IPS-NIHi7 (cell line): Measurements from ENCODE around the gene TPK1.

Experiments used
- DNase-seq: peaks from one replicate; pipeline ENCODE4 v3.0.0; 2012; ENCODE audit warnings: mixed read lengths; ENCODE audit errors: extremely low spot score

Gene TPK1

DNA sequence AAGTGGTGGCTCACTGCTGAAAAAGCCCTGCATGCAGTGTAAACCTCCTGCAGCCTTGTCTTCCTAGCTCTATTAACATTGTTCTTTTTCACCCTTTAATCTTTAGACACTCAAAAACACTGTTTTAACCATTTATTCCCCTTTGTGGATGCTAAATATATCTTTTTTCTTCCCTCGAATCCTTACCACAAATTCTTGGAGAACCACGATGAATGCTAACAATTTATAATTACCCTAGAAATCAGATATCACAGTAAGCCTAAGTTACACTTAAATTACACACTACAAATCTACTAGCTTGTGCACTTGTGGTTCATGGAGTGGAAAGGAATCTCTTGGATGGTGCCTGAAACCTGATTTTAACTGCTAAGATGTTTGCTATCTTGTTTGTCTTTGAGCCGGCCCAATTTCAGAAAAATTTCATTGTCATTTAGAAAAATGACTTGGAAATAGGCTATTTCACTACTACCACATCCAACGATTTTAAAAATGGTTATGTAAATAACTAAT lies 307.3 kb downstream of the TPK1 start:
- DNase-seq, result no peak

DNA sequence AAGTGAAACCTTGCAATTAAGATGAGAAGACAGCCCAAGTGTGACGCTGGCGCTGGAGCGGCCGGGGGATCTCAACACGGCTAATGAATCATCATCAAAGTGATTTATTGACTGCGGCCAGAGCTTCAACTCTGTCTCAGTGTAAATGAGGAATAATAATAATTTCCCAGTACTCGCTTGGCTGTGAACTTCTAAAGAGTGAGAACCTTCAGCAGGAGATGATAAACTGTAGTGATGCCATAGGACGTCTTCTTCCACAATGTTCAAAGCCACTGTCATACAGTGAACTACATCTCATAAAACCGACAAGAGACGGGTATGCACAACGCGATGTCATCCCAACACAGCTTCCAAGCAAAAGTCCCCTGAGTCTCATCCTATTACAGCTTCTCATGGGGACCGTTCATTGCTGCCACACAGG lies 308.8 kb downstream of the TPK1 start:
- no peak for DNase-seq

DNA sequence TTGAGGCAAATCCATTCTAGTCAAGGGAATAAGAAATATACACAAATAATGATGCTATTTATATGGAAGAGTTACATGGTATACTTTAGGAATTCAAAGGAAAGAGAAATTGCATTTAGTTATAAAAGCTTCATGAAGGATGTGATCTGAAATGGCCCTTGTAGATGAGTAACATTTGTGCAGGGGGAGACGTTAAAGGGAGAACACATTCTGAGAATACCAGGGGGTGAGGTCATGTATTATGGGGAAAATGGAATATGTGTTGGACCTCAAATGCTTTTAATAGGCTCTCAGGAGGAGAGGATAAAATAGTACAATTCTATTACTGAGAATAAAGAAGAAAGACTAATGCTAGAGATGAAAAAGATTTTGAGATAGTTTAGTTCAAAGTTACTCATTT lies 309.9 kb downstream of the TPK1 start:
- no peak for DNase-seq

DNA sequence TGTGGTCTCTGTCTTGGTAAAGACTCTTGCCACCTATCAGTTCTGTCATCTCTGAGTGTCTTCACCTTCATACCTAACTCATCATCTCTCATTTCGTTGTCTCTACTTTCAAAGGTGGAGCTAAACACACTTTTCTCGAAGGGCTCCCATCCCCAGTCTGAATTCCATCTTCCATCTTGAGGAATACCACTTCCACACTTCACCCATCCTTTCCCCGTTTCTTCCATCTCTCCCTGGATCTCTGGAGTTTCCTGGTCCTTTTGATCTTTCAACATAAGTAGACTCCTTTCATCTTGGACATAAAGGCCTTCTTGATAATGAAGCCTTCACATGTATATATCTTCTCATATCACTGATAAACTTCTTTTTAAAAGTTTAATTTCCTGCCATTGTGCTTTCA lies 311.6 kb downstream of the TPK1 start:
- DNase-seq, result no peak

DNA sequence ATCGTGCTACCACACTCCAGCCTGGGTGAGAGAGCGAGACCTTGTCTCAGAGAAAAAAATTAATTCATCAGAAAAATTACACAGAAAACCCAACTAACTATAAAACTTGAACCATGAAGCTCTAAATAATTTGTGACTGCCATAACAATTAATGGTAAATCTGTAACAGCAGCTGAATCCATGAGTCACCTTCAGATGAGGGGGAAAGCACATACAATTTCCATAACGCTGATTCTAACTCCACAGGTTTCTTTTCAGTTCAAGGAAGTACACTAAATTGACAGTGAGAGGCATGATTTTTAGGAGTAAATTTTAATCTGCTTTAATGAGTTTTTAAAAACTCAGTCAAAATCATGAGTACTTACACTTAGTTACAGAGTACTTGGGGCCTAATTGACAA lies 312.2 kb downstream of the TPK1 start:
- DNase-seq, result no peak

DNA sequence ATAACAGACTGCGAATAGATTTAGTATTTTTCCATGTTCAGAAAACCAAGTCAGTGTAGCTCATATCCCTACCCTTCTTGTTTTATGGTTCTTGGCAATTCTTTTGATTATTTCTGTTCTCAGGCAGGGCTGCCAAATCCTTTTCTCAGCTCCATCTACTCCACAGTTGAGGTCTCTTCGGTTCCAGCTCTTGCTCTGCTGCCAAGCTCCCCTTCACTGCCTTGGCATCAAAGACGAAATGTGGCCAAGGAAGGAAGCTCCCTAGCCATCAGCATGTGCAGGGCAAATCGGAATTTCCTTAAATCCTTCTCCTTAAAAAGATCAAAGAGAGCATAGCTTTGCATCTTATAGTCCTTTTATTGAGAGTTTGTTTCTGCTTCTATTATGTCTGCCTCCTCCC lies 315.9 kb downstream of the TPK1 start:
- DNase-seq, result no peak

DNA sequence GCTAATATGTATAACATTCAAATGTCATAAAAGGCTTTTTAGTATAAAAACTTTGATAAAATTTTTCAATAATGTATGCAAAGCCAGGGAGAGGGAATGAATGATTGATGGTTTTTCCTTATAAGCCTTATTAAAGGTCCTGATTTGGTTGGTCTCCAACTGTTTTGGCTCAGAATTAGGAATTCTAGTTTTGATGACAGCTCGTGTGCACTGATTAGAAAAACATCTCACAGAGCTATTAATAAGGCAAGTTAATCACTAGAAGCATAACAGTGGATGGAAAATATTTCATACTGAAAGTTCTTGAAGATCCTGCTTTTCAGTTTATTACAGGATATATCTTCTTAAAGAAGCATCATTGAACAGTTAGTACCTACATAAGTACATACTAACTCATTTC lies 317.5 kb downstream of the TPK1 start:
- DNase-seq, result no peak

DNA sequence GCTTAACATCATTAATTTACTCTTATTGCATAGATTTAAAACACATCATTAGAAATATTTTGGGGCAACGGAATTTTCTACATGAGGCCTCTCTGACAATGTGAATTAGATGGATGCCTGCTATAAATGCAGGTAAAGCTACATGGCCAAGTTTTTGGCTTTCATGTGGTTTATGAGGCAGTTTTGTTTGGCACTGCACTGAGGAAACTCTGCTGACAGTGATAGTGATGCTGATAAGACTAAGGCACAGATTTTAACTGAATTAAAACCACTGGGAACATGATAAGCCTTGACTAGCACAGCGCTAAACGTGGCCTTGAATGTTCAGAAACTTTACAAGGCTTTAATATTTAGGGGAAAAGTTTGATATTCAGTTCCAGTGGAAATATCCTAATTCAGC lies 318.1 kb downstream of the TPK1 start:
- DNase-seq, result no peak

DNA sequence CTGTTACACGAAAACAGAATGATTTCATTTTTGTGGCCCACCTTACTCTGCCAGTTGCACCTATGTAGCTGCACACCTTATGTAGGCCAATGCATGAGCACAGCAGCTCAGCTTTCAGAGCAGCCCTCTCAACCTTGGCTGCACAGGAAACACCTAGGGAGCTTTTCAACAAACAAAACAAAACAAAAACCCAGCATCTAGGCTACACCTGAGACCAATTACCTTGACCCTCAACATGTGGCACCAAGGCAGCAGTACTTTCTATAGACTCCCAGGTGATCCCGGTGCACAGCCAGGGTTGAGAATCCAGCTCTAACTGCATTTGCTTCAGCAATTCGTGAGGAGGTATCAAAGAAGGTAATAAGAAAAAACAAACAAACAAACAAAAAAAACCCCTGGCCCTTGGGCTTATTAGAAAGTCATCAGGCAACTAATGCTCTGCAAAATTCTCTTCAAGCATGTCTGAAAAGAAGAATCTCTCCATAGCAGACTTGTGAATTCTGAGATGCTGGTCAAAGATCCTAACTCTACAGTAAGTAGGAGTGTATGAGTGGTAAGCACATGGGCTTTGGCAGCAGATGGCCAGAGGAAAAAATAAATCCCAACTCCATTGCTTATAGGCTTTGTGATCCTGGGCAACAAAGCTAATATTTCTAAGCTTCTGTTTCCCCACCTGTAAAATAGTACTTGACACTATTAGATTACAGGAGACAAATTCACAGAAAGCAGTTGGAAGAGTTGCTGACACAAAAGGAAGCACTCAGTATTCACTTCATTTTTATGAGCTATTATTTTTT lies 318.9 kb downstream of the TPK1 start:
- DNase-seq, result no peak

DNA sequence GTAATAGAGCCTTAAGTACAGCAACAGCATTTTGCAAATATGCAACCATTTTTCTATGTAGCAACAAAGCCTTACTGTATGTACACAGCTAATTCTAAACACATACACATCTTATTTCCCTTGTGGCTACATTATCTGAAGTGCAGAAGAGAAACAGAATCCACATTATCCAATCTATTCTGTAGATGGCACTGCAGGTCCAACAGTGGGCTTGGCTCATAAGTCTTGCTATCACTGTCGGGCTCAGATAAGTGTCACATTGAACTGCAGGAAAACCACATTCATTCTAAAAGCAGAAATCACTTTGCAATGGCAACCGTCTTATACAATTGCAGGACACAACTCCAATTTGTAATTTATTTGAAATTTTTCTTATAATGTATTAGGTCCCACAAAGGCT lies 322.5 kb downstream of the TPK1 start:
- no peak for DNase-seq

DNA sequence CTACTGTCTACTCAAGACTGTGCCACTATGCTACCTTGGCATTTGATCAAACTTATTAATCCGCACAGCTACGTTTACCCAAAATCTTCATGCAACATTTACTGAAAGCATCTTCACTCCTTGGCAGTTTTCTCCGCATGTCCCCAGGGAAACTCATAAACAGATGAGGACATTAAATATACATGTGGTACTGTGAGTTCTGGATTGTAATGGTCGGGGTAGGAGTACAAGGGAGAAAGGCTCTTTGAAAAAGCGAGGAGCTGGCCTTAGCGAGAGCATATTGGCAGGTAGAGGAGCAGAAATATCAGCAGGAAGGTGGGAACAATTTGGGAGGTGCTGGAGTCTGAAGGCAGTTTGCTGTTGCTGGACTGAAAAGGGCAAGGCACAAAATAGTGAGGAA lies 325.2 kb downstream of the TPK1 start:
- no peak for DNase-seq

DNA sequence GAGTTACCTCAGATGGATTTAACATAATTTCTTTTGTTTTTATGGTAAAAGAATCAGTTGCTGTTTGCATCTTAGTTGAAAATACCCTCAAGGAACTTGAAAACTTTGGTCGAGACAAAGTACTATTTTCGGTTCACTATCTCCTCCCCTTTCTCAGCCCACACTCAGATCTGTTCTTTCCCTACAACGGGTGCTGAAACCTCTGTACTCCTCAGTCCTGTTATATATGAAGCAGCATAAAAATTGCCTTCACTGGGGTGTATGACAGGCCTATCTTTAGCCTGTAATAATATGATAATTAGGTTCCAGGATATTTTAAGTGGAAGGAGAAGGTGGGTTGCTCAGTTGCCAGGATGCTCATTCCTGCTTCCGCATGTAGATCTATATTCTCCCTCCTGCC lies 327.2 kb downstream of the TPK1 start:
- DNase-seq, result no peak

DNA sequence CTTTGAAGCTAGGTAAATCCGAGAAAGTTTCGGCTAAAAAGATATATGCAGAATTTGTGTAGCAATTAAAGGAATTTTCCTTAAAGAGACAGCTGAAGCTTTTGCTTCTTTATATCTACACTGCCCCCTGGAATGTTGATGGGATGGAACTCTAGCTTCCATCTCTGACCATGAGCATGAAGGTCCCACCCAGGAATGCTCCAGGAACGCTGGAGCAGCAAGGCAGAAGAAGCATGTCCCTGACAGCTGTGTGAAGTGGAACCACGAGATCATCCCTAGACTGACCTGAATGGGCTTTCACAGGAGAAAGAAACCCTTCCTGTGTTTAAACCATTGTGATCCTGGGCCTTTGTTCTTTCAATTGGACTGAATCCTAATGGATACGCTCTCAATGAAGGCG lies 332.6 kb downstream of the TPK1 start:
- DNase-seq, result no peak

DNA sequence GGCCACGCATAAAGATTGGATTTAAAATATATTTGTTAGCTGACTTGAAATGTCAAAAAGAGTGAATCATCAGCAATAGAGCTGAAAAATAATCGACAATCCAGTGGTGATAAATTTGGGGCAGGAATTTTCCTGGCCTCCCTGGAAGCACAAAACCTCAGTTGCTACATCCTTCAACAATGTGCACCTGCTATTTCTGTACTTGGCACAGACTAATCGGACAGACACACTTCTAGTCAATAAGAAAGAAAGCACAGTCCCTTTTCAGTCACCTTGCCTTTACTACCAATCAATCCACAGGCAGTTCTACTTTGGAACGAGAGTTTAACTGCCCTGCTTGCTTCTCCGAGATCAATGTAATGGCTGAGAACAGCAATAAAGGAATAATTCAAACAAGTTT lies 335.6 kb downstream of the TPK1 start:
- no peak for DNase-seq

DNA sequence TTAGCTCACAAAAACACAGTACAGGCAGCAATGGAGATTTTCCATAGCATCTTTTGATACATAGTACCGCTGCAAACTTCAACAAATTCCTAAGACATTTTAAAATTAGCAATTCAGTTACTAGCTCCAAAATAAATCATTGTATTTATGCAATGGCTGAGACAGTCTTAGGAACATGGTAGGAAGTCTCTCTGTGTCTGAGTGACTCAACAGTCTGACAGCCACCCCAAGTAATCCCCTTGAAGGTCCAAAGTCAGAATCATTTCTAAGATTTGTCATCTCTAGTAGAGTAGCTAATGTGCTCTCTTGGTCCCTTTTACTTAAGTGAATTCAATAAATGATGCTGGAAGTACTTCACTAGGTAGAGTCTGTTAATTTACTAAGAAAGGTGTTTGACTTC lies 338.6 kb downstream of the TPK1 start:
- DNase-seq, result no peak

DNA sequence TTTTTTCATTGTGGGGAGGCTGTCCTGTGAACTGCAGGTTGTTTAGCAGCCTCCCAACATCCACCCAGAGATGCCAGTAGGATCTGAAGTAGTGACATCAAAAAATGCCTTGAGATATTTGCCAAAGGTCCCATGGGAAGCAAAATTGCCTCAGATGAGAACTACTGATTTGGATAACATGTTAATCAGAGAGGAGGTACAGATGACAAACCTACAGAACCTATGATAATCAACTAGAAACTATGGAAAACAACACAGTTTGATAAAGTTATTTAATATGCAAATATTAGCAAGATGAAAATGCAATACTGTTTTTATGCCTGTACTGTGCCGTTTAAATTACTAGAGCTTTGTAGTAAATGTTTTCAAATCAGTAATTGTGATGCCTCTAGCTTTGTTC lies 341.5 kb downstream of the TPK1 start:
- no peak for DNase-seq

DNA sequence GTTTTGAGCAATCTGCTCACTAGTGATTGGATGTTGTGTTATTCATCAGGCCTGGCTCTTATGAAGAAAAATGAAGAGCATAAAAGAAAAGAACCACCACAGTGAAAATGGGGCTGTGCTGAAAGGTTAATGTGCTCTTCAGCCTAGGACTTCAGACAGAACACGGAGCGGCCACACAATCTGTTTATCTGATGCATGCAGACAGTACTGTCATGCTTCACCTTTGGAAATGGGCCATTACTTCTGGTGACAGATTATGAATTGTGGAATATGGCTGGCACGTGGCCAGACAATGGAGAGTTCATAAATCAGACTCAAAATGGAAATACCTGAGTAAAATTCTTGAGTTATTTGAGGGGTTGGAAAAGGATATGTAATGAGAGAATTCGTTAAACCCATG lies 346.3 kb downstream of the TPK1 start:
- DNase-seq, result no peak

DNA sequence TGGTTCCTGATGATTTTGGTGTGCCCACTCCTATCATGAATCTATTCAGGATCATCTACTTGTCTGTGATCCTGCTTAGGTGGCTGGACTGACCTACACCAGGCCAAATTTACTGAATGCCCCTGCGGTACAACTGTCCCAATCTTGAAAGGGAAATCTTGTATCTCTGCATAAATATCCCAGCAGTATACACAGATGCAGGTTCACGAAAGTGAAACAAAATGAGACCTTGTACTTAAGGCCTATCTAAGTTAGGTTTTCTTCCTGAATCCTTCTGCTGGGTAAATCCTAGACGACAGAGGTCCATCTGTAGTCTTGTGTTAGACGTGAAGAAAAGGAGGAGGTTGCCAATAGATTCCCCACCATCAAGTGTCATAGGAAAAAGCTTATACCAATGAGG lies 346.9 kb downstream of the TPK1 start:
- no peak for DNase-seq

DNA sequence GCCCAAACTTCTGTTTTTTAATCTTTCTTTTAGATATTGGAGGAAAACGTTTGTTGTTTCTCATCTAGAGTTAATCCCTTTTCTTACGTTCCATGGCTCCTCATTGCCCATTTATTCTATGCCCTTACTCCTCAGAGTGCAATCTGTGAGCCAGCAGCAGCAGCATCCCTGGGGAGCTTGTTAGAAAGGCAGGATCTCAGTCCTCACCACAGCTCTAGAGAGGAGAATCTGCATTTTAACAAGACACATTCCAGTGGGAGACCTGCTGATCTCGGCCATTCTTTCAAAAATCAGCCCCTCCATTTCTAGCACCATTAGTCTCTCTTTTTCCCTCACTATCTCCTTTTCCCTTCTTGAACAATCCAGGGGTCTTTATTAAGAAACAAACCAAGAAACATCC lies 348.0 kb downstream of the TPK1 start:
- peak; percentile 46 for DNase-seq

DNA sequence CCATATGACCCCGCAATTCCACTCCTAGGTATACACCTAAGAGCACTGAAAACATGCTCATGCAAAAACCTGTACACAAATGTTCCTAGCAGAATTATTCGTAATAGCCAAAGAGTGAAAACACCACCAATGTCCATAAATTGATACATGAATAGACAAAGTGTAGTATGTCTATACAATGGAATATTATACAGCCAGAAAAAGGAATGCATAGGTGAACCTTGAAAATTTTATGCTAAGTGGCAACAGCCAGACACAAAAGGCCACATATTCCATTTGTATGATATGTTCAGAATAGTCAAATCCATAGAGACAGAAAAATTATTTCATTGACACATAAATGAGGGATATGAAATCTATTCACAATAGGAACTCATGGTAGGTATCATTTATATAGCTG lies 351.4 kb downstream of the TPK1 start:
- no peak for DNase-seq

DNA sequence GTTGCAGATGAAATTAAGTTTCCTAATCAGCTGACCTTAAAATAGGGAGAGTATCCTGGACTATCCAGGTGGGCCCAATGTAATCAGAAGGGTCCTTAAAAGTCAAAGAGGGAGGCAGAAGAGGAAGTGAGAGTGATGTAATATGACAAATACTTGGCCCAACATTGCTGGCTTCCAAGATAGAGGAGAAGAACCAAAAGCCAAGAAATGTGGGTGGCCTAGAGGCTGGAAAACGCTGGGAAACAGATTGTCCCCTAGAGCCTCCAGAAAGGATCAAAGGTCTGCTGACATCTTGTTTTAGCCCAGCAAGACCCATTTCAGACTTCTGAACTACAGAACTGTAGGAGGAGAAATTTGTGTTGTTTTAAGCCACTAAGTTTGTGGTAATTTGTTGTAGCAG lies 352.7 kb downstream of the TPK1 start:
- no peak for DNase-seq

DNA sequence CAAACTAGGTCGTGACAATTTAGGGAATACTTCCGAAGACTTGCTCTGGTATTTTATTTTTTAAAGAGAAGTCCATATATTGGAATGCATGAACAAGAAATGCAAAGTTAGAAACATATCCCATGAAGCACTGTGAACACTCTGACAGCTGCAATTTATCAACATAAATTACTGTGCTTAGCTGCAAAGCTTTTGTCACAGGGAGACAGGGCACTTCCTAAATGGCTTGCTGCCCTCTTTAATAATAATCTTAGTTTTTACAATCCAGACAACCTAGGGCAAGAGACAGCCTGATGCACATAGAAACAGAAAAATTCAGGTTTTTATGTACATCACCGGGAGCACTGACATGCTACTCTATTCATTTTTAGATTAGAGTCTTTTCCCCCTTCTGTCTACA lies 354.0 kb downstream of the TPK1 start:
- no peak for DNase-seq

DNA sequence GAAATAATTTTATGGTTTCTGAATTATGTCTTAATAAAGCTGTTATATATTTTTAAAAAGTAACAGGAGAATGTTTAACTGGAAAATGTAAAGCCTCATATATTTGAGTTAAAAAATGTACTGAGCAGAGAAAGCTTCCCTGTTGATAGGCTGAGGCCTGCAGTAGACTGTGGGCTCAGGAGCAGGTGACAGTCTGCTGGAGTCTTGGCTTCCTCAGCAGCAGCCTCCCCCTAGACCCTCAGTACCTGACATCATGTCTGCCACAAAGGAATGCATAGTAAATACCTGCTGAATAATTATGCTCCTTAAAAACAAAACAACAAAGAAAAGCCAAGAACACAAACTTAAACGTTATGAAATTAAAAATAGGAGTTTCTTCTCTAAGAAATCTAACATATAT lies 358.5 kb downstream of the TPK1 start:
- no peak for DNase-seq
